Astrocyte of the spinal cord (primary cell): Measurements from ENCODE around the gene GPRC5D.
A peak's percentile ranks its signal among the peaks of the same experiment; 100 is the strongest.

ENCODE experiments used
- DNase-seq: peaks from one replicate; pipeline ENCODE4 v3.0.0; 2011; ENCODE audit warnings: low read depth, low spot score
- H3K4me3 ChIP-seq: 2 replicates; pipeline ENCODE4 v1.5.1; 2011; ENCODE audit warnings: low read depth, mild to moderate bottlenecking, low read length, moderate library complexity
- in situ Hi-C: cut with HindIII; loops from 2 replicates; pipeline ENCODE4 v1.10.0; 2017; ENCODE audit warnings: low sequenced_read_pairs
- TF ChIP-seq, protein P1 (sequence below): IDR thresholded peaks from 2 replicates; pipeline ENCODE4 v1.5.1; 2012; ENCODE audit warnings: low read depth, mild to moderate bottlenecking, low read length, inconsistent platforms

GPRC5D gene

GRCh38 chr12:12908711-12909110 is 43.3 kb downstream of the GPRC5D start:
- TF ChIP-seq, protein P1, sequence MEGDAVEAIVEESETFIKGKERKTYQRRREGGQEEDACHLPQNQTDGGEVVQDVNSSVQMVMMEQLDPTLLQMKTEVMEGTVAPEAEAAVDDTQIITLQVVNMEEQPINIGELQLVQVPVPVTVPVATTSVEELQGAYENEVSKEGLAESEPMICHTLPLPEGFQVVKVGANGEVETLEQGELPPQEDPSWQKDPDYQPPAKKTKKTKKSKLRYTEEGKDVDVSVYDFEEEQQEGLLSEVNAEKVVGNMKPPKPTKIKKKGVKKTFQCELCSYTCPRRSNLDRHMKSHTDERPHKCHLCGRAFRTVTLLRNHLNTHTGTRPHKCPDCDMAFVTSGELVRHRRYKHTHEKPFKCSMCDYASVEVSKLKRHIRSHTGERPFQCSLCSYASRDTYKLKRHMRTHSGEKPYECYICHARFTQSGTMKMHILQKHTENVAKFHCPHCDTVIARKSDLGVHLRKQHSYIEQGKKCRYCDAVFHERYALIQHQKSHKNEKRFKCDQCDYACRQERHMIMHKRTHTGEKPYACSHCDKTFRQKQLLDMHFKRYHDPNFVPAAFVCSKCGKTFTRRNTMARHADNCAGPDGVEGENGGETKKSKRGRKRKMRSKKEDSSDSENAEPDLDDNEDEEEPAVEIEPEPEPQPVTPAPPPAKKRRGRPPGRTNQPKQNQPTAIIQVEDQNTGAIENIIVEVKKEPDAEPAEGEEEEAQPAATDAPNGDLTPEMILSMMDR, result no peak
- in situ Hi-C loops, result no loop called here
- no peak for DNase-seq
- H3K4me3 ChIP-seq, result no peak overlapping the region

GRCh38 chr12:12908252-12908651 is 43.7 kb downstream of the GPRC5D start:
- no peak for DNase-seq
- no peak overlapping the region for H3K4me3 ChIP-seq
- in situ Hi-C loops, result no loop called here
- TF ChIP-seq, protein P1, result no peak

DNA sequence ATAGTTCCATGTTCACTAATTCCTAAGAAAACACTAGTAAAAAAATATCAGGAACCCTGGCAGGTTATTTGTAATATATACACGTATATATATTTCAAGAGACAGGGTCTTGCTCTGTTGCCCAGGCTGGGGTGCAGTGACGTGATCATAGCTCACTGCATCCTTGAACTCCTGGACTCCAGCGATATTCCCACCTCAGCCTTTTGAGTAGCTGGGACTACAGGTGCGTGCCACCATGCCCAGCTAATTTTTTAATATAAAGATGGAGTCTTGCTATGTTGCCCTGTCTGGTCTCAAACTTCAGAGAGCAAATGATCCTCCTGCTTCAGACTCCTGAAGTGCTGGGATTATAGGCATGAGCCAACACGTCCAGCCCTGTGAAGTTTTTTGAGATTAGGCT is 44.4 kb downstream of the GPRC5D start:
- TF ChIP-seq, protein P1, result no peak
- in situ Hi-C loops, result no loop called here
- no peak overlapping the region for H3K4me3 ChIP-seq
- DNase-seq, result no peak

- in situ Hi-C loops, result no loop called here
- no peak overlapping the region for H3K4me3 ChIP-seq
- TF ChIP-seq, protein P1, result no peak
- DNase-seq, result no peak
These were observed 48.0 kb downstream of the GPRC5D start for GRCh38 chr12:12903642-12904609.

DNA sequence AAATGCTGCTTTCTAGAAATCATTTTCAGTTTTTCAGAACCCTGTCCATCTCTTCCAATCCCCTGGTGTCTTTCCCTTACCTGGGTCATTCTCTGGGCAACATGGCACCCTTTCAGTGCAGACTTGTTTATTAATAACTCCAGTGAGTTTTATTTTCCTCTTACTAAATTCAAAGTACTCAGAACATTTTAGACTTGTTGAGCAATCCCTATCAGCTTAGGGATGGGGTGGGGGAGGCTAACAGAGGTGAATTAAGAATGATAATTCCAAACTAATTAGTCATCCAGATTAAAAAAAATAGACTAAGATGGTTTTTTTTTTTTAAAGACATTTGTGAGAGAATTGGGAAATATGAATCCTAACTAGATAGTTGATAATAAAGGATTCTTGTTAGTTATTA is 49.9 kb downstream of the GPRC5D start:
- in situ Hi-C loops, result no loop called here
- DNase-seq, result peak; percentile 38
- no peak overlapping the region for H3K4me3 ChIP-seq
- TF ChIP-seq, protein P1, result no peak

- H3K4me3 ChIP-seq, result no peak overlapping the region
- peak; percentile 87 for DNase-seq
These were observed 50.7 kb downstream of the GPRC5D start for GRCh38 chr12:12901158-12901791.

More at GRCh38 chr12:12901158-12901791, 50.7 kb downstream of the GPRC5D start:
- in situ Hi-C loops, result no loop called here
- TF ChIP-seq, protein P1, result no peak
